Mucosa of rectum (tissue), 2 donors: ENCODE results near the gene TBX2.
"Not testable (repeated sequence)": the region's sequence is repeated elsewhere in the genome, so short reads cannot be mapped to it uniquely, and the experiment has no call there.

Experiments
- H3K27ac ChIP-seq, 2 donors: one replicate each; pipeline ENCODE4 v1.7.0; 2013; ENCODE audit warnings: inconsistent platforms in 2 of 2, low read depth in 2 of 2, low read length in 2 of 2
- H3K27me3 ChIP-seq, 2 donors: one replicate each; pipeline ENCODE4 v1.7.0; 2013; ENCODE audit warnings: low read length in 2 of 2; ENCODE audit not compliant: control insufficient read depth in 2 of 2, insufficient read depth in 2 of 2
- H3K36me3 ChIP-seq, 2 donors: one replicate each; pipeline ENCODE4 v1.7.0; 2013; ENCODE audit warnings: low read length in 2 of 2; ENCODE audit not compliant: control insufficient read depth in 2 of 2, insufficient read depth in 2 of 2
- H3K4me1 ChIP-seq, 2 donors: one replicate each; pipeline ENCODE4 v1.7.0; 2013; ENCODE audit warnings: low read length in 2 of 2, mild to moderate bottlenecking in 1 of 2; ENCODE audit not compliant: control insufficient read depth in 2 of 2, insufficient read depth in 2 of 2
- H3K4me3 ChIP-seq, 2 donors: one replicate each; pipeline ENCODE4 v1.7.0; 2013; ENCODE audit warnings: low read length in 2 of 2
- H3K9ac ChIP-seq, 2 donors: one replicate each; pipeline ENCODE4 v1.7.0; 2013; ENCODE audit warnings: low read length in 2 of 2, low read depth in 1 of 2, mild to moderate bottlenecking in 1 of 2
- H3K9me3 ChIP-seq, 2 donors: one replicate each; pipeline ENCODE4 v1.7.0; 2013; ENCODE audit warnings: low read length in 2 of 2; ENCODE audit not compliant: control insufficient read depth in 2 of 2
- donor health status: healthy.
- donor health status: Normal muscosa, but diverticular disease.

TBX2 gene

DNA sequence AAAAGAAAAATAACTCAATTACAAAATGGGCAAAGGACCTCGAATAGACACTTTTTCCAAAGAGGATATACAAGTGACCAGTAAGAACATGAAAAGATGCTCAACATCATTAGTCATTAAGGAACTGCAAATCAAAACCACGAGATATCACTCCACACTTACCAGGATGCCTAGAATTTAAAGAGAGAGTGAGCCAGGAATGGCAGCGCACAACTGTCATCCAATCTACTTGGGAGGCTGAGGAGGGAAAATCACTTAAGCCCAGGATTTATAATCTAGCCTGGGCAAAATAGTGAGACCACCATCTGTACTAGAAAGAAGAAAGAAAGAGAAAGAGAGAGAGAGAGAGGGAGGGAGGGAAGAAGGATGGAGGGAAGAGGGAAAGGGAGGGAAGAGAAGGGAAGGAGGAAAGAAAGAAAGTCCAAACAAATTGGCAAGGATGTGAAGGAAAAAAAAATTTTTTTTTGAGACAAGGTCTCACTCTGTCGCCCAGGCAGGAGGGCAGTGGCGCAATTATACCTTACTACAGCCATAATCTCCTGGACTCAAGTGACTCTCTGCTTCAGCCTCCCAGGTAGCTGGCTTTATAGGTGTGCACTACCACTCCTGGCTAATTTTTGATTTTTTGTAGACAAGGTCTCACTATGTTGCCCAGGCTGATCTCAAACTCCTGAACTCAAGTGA lies 22.6 kb downstream of the TBX2 start:
- Histone ChIP-seq H3K27me3 (peaks cover 0 to 11% of the 10 kb centered on the region in 2 donors), H3K27ac (no peak overlapping the region), H3K9me3 (no peaks in the 10 kb centered on the region)

DNA sequence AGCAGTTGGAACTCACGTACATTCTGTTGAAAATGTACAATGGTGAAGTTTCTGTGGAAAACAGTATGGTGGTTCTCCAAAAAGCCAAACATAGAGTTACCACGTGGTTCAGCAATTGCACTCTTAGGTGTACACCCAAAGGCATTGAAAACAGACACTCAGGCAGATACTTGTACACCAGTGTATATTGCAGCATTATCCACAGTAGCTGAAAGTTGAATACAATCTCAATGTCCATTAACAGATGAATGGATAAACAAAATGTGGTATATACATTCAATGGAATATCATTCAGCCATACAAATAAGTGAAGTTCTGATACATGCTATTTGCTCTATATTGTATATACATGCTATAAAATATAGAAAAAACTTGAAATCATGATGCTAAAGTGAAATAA lies 23.2 kb downstream of the TBX2 start:
- Histone ChIP-seq H3K9ac (no peak overlapping the region), H3K4me1 (no peaks in the 10 kb centered on the region), H3K9me3 (no peaks in the 10 kb centered on the region), H3K4me3 (no peak overlapping the region), H3K36me3 (no peaks in the 10 kb centered on the region), H3K27me3 (peaks cover 0 to 11% of the 10 kb centered on the region in 2 donors), H3K27ac (no peak overlapping the region)

More for the DNA sequence above, 22.6 kb downstream of the TBX2 start:
- H3K4me3 ChIP-seq: no peak overlapping the region
- H3K36me3 ChIP-seq: no peaks in the 10 kb centered on the region
- H3K4me1 ChIP-seq: no peaks in the 10 kb centered on the region
- H3K9ac ChIP-seq: no peak overlapping the region

DNA sequence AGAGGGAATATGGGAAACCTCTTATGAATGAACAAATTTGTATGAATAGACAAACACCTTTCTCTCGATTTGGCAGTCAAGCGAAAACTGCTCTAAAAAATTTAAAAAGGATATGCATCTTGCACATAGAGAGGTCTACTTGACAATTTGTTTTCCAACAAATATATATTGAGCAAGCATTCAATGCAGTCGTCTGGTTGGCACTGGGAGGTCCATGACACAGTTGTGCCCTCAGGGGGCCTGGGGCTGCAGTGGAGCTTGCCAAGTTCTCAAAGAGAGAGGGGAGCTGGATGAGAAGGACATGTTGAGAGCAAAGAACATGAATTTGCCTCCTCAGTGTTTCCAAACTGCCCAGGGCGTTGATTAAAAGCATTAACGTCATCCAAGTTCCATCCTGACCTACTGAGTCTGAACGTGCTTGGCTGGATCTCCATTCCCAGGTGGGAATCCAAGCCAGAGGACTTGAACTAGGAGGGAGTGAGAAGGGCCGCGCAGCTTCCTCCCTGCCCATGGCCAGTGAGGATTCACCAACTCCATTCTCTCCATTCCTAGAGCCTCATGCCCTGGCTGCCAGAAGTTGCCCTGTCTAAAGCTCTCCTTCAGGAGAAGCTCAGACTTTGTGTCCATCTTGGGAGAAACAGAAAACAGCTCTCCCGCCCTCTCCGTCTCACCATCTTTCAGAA lies 24.5 kb downstream of the TBX2 start:
- H3K27me3 ChIP-seq: peaks cover 0 to 11% of the 10 kb centered on the region in 2 donors

DNA sequence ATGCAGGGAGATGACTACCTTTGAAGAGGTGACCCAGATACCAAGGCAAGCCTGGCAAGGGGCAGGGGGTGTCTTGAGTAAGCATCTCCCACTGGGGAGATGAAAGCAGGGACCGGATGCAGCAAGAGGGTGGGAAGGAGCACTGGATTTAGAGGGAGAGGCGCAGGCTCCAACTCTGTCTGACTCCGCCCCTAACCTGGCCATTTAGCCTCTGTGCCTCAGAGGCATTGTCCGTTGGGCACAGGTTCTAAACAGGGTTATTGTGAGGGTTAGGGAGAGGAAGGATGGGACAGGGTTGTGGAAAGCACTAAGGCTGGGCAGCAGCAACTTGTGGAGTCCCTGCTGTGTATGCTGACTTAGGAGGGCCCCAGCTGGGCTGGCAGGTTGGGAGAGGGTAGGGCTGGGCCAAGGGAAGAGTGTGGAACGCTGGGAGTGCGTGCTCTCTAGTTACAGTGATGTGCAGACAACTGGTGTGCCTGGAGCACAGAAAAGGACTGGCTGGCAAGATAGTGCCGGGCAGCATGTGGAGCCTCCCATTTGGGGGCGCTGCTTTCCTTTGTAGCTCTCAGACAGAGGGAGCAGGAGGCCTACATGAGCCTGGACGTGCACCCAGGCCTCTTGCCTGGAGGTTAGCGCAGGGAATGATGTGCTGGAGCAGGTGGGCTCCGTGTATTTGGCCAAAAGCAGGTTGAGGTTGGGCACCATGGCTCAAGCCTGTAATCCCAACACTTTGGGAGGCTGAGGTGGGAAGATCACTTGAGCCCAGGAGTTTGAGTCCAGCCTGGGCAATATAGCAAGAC lies 26.2 kb downstream of the TBX2 start:
- H3K36me3 ChIP-seq: no peaks in the 10 kb centered on the region
- no peaks in the 10 kb centered on the region for H3K4me1 ChIP-seq
- no peak overlapping the region for H3K9ac ChIP-seq
- peaks cover 0 to 10% of the 10 kb centered on the region in 2 donors for H3K27me3 ChIP-seq
- H3K4me3 ChIP-seq: no peak overlapping the region
- H3K27ac ChIP-seq: no peak overlapping the region
- no peaks in the 10 kb centered on the region for H3K9me3 ChIP-seq

More for the DNA sequence above, 24.5 kb downstream of the TBX2 start:
- H3K9me3 ChIP-seq: no peaks in the 10 kb centered on the region
- no peaks in the 10 kb centered on the region for H3K36me3 ChIP-seq
- no peaks in the 10 kb centered on the region for H3K4me1 ChIP-seq
- H3K4me3 ChIP-seq: no peak overlapping the region
- H3K27ac ChIP-seq: no peak overlapping the region
- H3K9ac ChIP-seq: no peak overlapping the region

DNA sequence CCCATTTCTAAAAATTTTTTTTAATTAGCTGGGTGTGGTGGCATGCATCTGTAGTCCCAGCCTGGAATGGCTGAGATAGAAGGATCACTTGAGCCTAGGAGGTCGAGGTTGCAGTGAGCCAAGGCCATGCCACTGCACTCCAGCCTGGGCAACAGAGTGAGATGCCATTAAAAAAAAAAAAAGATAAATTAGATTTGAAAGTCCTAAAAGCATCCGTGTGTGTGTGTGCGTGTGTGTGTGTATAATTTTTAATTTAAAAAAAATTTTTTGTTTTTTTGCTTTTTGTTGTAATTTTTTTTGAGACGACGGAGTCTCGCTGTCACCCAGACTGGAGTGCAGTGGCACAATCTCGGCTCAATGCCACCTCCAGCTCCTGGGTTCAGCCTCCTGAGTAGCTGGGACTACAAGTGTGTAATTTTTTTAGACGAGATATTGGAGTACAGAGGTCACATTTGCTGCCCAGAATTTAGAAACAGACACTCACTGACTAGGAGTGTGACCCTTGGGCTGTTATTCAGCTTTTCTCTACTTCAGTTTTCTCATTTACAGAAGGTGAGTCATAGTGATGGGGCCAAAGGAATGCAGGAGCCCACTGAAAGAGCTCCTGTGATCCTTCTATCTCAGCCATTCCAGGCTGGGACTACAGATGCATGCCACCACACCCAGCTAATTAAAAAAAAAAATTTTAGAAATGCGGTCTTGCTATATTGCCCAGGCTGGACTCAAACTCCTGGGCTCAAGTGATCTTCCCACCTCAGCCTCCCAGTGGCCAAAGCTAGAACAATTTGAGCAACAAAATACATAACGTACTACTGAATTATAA lies 27.1 kb downstream of the TBX2 start:
- Histone ChIP-seq H3K9ac (no peak overlapping the region), H3K4me1 (no peaks in the 10 kb centered on the region), H3K36me3 (no peaks in the 10 kb centered on the region), H3K4me3 (no peak overlapping the region), H3K9me3 (no peaks in the 10 kb centered on the region), H3K27ac (no peak overlapping the region), H3K27me3 (peaks cover 0 to 5% of the 10 kb centered on the region in 2 donors)

DNA sequence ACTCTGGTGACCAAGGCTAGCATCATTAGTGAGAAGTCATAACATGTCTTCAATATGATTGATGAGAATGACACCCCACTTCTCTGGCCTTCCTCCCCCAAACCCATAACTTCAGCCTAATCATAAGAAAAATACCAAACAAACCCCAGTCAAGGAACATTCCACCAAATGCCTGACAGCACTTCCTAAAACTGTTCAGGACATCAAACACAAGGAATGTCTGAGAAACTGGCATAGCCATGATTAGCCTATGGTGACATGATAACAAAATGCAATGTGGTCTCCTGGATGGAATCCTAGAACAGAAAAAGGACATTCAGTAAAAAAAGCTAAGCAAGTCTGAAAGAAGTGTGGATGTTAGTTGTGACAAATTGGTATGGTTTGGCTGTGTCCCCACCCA lies 27.9 kb downstream of the TBX2 start:
- Histone ChIP-seq H3K4me3 (no peak overlapping the region), H3K36me3 (no peaks in the 10 kb centered on the region), H3K27me3 (peaks cover 0 to 5% of the 10 kb centered on the region in 2 donors), H3K9ac (no peak overlapping the region), H3K27ac (no peak overlapping the region), H3K9me3 (no peaks in the 10 kb centered on the region), H3K4me1 (no peaks in the 10 kb centered on the region)

DNA sequence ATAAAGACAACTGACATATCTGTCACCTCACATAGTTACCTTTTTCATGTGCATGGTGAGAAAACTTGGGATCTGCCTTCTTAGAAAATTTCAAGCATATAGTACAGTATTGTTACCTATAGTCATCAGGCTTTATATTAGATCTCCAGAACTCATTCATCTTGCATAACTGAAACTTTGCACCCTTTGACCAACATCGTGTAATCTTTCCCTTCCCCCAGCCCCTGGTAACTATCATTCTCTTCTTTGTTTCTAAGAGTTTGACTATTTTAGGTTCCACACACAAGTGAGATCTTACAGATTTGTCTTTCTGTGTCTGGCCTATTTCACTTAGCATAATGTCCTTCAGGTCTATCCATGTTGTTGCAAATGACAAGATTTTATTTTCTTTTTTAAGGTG lies 29.6 kb downstream of the TBX2 start:
- Histone ChIP-seq H3K9ac (no peak overlapping the region), H3K9me3 (no peaks in the 10 kb centered on the region), H3K27ac (no peak overlapping the region), H3K36me3 (no peaks in the 10 kb centered on the region), H3K27me3 (peaks cover 0 to 2% of the 10 kb centered on the region in 2 donors), H3K4me1 (no peaks in the 10 kb centered on the region), H3K4me3 (no peak overlapping the region)

DNA sequence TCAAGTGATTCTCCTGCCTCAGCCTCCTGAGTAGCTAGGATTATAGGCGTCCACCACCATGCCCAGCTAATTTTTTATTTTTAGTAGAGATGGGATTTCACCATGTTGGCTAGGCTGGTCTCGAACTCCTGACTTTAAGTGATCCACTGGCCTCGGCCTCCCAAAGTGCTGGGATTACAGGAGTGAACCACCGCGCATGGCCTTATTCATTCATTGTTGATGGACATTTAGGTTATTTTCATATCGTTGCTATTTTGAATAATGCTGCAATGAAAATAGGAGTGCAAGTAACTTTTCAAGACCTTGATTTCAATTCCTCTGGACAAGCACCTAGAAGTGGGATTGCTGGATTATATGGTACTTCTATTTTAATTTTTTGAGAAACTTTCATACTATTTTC lies 30.2 kb downstream of the TBX2 start:
- not testable (repeated sequence) for H3K4me1 ChIP-seq, H3K36me3 ChIP-seq, H3K9me3 ChIP-seq, H3K27ac ChIP-seq, H3K9ac ChIP-seq, H3K4me3 ChIP-seq, H3K27me3 ChIP-seq

DNA sequence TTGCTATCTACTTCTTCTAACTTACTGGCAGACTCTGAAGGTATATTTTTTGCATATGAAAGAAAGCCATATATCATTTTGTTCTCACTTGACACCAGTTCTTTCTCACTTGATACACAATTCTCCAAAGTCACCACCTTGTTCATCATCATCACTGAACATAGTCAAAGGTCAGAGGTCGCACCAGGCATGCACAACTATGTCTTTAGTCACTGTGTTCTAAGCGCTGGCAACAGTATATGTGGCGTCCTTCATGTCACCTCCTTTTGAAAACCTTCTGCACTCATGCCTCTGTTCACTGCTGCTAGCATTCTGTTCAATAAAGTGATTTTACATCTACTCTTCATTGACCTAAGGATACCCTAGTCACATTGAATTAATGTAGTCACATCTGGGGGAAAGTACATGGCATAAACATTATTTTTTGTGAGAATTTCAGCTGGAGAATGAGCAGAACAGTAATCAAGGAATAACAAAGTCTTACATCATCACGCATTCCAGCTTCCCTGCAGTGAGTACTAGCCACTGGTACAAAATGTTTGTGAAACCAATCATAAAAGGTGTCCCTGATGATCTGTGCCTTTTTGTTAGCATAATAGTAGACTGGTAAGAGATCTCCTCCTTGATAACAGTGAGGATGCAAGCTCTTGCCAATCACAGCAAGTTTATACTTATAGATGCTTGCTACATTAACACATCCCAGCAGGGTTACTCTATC lies 32.1 kb downstream of the TBX2 start:
- H3K27ac ChIP-seq: no peak overlapping the region
- no peaks in the 10 kb centered on the region for H3K27me3 ChIP-seq
- H3K9ac ChIP-seq: no peak overlapping the region
- H3K9me3 ChIP-seq: peaks cover 0 to 4% of the 10 kb centered on the region in 2 donors
- no peaks in the 10 kb centered on the region for H3K36me3 ChIP-seq
- H3K4me1 ChIP-seq: no peaks in the 10 kb centered on the region
- no peak overlapping the region for H3K4me3 ChIP-seq
